H1 (cell line): ENCODE measurements around the gene ABCA13. TPM values are rescaled to one million over a fixed set of nuclear protein-coding genes. Genes with fewer than 3 reads are reported as not detected.

Source experiments
- SIN3A ChIP-seq, 2 experiments: IDR thresholded peaks in 1 of 2; conservative IDR thresholded peaks in 1 of 2; 2 replicates each; pipeline ENCODE4 v1.6.1; 2011 to 2012; ENCODE audit warnings: low read length in 2 of 2, improper control_type of control experiment in 1 of 2, low read depth in 1 of 2, mild to moderate bottlenecking in 1 of 2
- SP4 ChIP-seq: IDR thresholded peaks from 2 replicates; pipeline ENCODE4 v1.6.1; 2012; ENCODE audit warnings: low read length, inconsistent platforms
- polyA plus RNA-seq, 7 experiments: library from polyadenylated mRNA; depleted of rRNA in 3 of 7; stranded (reverse) in 5 of 7; unstranded in 2 of 7; fragments of >200 nt in 5 of 7; fragments of 200-250 nt in 2 of 7; gene quantifications; 1 replicate in 5 of 7; 2 replicates in 1 of 7; 4 replicates in 1 of 7; pipeline versions ENCODE4 v1.2.1 to v1.2.3, GENCODE V29; 2011 to 2013; ENCODE audit warnings: missing spikeins in 2 of 7, mixed read lengths in 2 of 7
- total RNA-seq: library from RNA; stranded (reverse); fragmentation: NEBNext Ultra II Directional; extraction: Animal tissue kit (Norgen Biotek cat#: 25700); gene quantifications from 2 replicates; pipeline ENCODE4 v1.2.1, GENCODE V29; 2021

ABCA13 gene
- total and polyA plus RNA-seq, 2 of the 8 experiments (the other 6 are each of a cell fraction or from before 2014, with no cell fraction given): 0.07 to 0.09 TPM

DNA sequence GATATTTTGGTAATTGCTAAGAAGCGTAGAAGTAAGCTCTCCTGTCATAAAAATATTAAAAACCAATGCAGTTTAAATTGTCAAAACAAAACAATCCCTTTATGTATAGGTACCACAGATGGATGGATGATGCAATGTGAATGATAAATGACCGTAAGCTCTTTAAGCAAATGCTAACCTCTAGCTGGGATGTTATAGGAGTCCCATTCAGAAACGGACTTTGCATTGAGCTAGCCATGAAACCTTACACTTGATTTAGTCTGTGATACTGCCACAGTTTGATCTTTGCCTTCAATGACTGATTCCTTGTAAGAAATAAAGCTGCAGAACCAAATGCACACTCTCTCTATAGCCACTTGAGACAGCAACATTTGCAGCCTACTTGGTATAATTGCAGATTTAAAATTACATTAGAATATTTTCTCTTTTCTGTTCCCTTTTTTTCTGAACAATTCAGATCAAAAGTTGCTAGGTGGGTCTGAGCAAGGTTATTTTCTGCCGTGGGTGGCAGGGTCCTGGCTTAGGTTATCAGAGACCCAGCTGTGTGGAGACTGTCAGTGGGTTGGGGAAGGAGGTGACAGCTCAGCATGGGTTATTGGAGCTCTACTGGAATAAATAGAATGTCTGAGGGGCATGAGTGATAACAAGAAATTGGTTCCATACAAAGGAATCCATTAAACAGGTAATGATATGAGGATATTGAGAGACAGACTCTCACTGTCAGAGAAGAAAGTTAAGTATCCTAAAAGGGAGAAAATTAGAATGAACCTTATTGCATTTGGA, 494.3 kb downstream of the ABCA13 start (continued):
- TF ChIP-seq SIN3A (conservative IDR thresholded peaks at IDR 0.05 in 1 of 2, IDR thresholded peaks at IDR 0.05 in 1 of 2; ENCODE audit: low read depth in 1 of 2, low read length in 2 of 2): no peak
- no peak for TF ChIP-seq SP4
